NCI-H2196 treated with DMSO at 0.1 percent for 48 hours (cell line): Measurements from ENCODE around the gene TRMT10A.

Experiments used
- DNase-seq: peaks from one replicate; lab custom pipeline; 2025; ENCODE audit not compliant: unreplicated experiment; lab: John Stamatoyannopoulos, UW

TRMT10A gene, protein sequence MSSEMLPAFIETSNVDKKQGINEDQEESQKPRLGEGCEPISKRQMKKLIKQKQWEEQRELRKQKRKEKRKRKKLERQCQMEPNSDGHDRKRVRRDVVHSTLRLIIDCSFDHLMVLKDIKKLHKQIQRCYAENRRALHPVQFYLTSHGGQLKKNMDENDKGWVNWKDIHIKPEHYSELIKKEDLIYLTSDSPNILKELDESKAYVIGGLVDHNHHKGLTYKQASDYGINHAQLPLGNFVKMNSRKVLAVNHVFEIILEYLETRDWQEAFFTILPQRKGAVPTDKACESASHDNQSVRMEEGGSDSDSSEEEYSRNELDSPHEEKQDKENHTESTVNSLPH

GRCh38 chr4:99563310-99564186, at the start of gene TRMT10A:
Gene TRMT10A, minus strand, starts transcription at chr4:99564039. Its CDS starts 4,701 bp downstream, at chr4:99559338.
- peak; percentile 76 for DNase-seq

DNA sequence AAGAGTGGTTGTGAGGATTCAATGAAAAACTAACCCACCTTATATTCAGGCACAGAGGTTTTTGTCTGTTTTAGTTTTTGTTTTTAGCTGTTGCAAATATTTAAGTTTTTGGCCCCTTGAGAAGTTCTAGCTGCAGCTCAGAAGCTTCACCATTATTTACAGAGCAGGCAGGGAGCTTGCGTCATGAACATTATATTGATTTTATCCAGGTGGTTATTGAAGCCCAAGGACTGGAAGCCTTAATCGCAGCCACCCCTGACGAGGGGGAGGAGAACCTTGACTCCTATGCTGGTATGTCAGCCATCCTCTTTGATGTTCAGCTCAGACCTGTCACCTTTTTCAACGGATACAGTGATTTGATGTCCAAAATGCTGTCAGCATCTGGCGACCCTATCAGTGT, 48.9 kb upstream of the TRMT10A start:
- DNase-seq = no peak

DNA sequence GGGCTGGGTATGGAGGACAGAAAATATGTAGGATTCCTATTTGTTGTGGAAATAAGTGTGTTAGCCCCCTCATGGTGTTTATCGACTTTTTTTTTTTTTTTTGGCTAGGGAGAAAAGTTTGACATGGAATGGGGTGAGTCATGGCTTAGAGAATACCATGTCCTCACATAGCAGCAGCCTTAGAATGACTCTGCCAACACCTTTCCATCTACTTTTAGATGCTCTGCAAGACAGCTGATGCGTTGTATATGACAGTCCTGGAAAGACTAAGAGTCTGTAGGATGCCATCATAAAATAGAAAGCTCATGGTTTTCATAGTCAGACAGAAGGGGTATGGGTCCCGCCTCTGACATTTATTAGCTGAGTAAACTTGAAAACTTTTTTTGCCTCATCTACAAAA, 48.4 kb upstream of the TRMT10A start:
- no peak for DNase-seq

DNA sequence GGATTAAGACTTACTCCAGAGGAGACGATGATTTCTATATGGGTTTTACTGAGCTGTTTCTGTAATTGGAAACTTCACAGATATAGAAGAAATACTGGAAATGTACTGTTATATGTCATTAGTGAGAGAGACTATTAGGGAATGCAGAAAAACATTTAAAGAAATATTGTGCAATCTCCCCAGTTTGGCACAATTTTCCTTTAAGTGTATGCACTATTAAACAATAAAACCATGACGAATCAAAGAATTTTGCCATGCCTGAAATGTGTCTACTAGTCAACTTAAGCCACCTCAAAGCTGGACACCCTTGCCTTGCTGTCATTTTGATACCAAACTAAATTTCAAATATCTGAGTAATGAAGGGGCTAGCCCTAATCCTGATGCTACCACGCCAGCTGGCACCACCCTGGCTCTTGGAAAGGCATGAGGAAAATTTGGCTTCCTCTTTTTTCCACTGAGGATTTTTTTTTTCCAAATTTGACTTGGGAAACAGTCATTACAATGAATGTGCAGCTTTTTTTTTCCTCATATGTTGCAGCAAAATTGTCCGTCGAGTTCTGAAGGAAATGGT, 46.9 kb upstream of the TRMT10A start:
- no peak for DNase-seq

DNA sequence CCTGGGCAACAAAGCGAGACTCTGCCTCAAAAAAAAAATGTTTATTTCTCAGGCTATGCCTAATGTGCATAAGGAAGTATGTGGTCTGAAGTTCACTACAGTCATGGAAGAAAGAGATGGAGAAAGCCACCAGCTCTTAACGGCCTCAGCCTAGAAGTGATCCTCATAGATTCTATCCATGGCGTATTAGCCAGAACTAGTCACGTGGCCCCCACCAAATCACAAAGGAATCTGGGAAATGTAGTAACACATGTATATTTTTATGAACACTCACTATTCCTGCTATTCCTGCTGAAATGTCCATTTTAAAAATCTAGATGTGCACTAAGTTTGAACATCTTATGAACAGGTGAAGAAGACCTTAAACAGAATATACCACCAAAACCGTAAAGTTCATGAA, 44.6 kb upstream of the TRMT10A start:
- no peak for DNase-seq

- no peak for DNase-seq
Observed at GRCh38 chr4:99606716-99607115, 42.9 kb upstream of the TRMT10A start.

DNA sequence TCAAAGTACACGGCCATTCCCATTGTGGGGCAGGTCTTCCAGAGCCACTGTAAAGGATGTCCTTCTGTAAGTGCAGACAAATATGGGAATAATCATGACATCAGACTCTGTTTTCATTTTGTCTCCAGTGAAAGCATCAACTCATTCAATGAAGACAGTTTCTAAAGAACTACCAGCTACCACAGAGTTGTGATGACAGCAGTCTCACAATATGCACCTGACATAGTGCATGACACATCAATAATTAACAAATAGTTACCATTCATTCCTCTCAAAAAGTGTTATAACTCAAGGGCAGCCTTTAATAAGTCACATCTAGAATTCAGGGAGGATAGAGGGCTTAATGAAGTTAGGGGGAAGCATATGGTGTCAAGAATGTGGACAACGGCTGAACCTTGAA, 31.0 kb upstream of the TRMT10A start:
- DNase-seq = no peak

- DNase-seq = no peak
Observed at GRCh38 chr4:99593781-99594641, 30.2 kb upstream of the TRMT10A start.

DNA sequence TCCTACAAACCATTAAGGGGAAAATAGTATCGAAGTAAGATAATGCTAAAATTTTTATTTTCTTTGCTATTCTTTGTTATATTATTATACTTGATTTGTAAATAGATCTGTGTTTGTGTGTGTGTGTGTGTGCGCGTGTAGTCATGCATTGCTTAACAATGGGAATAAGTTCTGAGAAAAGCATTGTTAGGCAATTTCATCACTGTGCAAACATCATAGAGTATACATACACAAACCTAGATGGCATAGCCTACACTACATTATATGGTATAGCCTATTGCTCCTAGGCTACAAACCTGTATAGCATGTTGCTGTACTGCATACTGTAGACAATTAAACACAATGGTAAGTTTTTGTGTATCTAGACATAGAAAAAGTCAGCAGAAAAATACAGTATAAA, 27.9 kb upstream of the TRMT10A start:
- no peak for DNase-seq

DNA sequence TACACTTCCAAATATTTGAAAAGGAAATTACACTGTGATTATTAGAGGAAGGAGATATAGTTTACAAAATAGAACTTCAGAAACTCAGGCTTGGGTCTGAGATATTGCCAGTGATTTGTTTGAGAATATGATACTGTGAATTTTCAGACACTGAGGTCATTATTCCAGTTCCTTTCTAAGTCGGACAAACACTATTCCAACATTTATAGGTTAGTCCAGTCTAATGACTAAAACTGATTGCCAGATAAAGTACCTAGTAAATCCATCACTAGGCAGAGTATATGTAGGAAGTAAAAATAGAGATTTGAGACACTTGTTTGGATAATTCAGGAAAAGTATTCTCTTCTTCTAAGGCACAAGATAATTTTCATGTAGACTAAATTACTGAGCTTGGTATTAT, 24.0 kb upstream of the TRMT10A start:
- DNase-seq = no peak

DNA sequence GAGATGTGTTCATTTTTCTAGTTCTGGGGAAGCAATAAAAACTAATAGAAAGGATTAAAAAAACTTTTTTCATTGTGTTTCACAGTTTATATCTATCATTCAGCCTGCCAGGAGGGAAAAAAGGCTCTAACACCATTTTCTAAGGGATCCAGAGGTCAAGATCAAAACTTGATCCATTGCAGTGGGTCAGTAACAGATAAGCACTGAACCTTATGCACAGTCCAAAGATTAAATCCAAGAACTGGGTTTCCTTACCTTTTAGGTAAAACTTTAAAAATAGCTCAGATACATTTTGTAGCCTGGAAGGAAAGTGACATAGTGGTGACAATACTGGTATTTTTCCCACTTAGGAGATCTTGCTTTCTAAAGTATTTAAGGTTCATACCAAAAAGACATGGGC, 23.5 kb upstream of the TRMT10A start:
- DNase-seq = no peak

GRCh38 chr4:99586797-99587196, 23.0 kb upstream of the TRMT10A start:
- no peak for DNase-seq

GRCh38 chr4:99586322-99586721, 22.5 kb upstream of the TRMT10A start:
- DNase-seq = no peak

GRCh38 chr4:99585516-99585915, 21.7 kb upstream of the TRMT10A start:
- no peak for DNase-seq

- no peak for DNase-seq
Observed at GRCh38 chr4:99578714-99579113, 14.9 kb upstream of the TRMT10A start.

GRCh38 chr4:99574530-99575324, 10.9 kb upstream of the TRMT10A start, which contains the start of gene MTTP:
Gene MTTP, plus strand, starts transcription at chr4:99574824. Its CDS starts 86 bp downstream, at chr4:99574910.
- DNase-seq = no peak

DNA sequence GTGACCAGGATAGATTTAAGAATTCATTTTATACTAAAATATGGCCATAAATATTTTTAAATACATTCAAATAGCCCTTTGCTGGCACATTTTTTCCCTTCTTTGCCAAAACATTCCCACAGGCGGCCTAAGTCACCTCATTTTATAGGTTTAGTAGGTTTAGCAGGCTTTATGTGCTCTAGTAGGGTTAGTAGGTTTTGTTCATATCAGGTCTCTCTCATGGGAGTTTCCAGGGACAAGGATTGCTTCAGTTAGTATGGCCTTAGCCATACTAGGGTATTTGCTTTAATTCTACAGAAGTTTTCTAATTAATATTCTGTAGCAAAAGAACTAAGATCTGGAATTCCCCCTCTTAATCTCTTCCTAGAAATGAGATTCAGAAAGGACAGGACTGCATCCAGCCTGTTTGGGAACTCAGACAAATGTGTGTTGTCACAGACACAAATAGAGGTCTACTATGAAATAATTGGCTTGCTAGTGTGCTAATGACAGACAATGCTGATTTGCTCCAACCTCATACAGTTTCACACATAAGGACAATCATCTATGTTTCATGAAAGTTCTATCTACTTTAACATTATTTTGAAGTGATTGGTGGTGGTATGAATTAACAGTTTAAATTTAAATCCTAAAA, 10.0 kb upstream of the TRMT10A start:
- DNase-seq = no peak

DNA sequence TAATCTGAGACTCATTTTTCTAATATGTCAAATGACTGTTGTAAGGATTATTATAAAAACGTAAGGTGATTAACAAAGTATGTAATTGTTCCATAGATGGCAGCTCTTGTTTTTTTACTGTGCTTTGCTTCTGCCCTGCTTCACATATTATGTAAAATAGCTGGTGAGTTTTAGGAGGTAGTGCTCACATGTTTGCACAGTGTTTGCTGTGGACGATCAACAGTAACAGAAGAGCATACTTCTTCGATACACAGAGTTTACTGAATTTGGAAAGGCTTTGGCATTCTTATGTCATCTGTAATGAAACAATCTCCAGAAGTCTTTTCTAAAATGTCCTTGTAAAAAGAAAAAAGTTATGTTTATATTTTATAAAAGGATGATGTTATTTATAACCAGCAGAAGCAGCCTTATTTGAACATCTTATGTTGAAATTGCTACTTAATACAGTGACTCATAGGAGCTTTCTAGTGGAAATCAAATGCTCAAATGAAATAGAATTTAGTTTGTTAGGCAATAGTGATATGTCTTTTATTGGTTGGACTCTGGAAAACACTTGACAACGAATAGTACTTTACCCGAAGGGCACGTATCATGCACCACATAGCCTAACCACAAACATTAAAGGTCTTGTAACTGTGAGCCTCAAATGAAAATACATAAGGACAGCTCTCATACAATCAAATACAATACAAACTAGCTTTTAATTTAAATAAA, 8.8 kb upstream of the TRMT10A start:
- DNase-seq = no peak

- DNase-seq = no peak
Observed at GRCh38 chr4:99571883-99572282, 8.0 kb upstream of the TRMT10A start.
